Spleen (tissue), 11 donors: ENCODE measurements around the gene CRYBG1. TPM values are rescaled to one million over a fixed set of nuclear protein-coding genes. Genes with fewer than 3 reads are reported as not detected.
A peak's percentile ranks its signal among the peaks of the same experiment; 100 is the strongest.

Source experiments
- DNase-seq: peaks from one replicate; pipeline ENCODE4 v3.0.0-alpha.2; 2020
- H3K27ac ChIP-seq, 8 donors: fragments of 200-600 bp; sonication (generic) in 7 of 8; 1 replicate in 4 of 8; 2 replicates in 4 of 8; pipeline versions ENCODE4 v1.5.0 to v1.8.0; 2016 to 2021; ENCODE audit warnings: inconsistent platforms in 4 of 8, mild to moderate bottlenecking in 4 of 8, moderate library complexity in 1 of 8
- H3K27me3 ChIP-seq, 7 donors: fragments of 200-600 bp; sonication (generic) in 6 of 7; replicated peaks in 1 of 7; 1 replicate in 4 of 7; 2 replicates in 3 of 7; pipeline versions ENCODE4 v1.5.0 to v1.8.0; 2016 to 2021; ENCODE audit warnings: inconsistent platforms in 3 of 7, mild to moderate bottlenecking in 1 of 7
- H3K36me3 ChIP-seq, 6 donors: fragments of 200-600 bp; sonication (generic) in 5 of 6; 1 replicate in 4 of 6; 2 replicates in 2 of 6; pipeline versions ENCODE4 v1.5.0 to v1.8.0; 2016 to 2021; ENCODE audit warnings: inconsistent platforms in 2 of 6
- H3K4me1 ChIP-seq, 6 donors: fragments of 200-600 bp; sonication (generic) in 5 of 6; 1 replicate in 3 of 6; 2 replicates in 3 of 6; pipeline versions ENCODE4 v1.5.0 to v1.8.0; 2016 to 2021; ENCODE audit warnings: inconsistent platforms in 3 of 6
- H3K4me3 ChIP-seq, 8 donors: fragments of 200-600 bp; sonication (generic) in 7 of 8; 1 replicate in 4 of 8; 2 replicates in 4 of 8; pipeline versions ENCODE4 v1.5.0 to v1.8.0; 2016 to 2021; ENCODE audit warnings: inconsistent platforms in 4 of 8, mild to moderate bottlenecking in 4 of 8, moderate library complexity in 2 of 8
- H3K9me3 ChIP-seq, 8 donors: fragments of 200-600 bp; sonication (generic) in 7 of 8; 1 replicate in 4 of 8; 2 replicates in 4 of 8; pipeline versions ENCODE4 v1.5.0 to v1.8.0; 2016 to 2021; ENCODE audit warnings: inconsistent platforms in 4 of 8
- CTCF ChIP-seq, 11 experiments: fragments of 200-600 bp in 7 of 11; fragments of 450-650 bp in 4 of 11; sonication (generic) in 4 of 11; IDR thresholded peaks in 8 of 11; conservative IDR thresholded peaks in 3 of 11; 1 replicate in 7 of 11; 2 replicates in 4 of 11; pipeline versions ENCODE4 v1.4.0 to v1.8.0; 2016 to 2021; ENCODE audit warnings: antibody characterized with exemption in 11 of 11, inconsistent platforms in 4 of 11, mild to moderate bottlenecking in 1 of 11
- POLR2A ChIP-seq, 3 donors: fragments of 450-650 bp; IDR thresholded peaks; one replicate each; pipeline ENCODE4 v1.5.1; 2017; ENCODE audit warnings: antibody characterized with exemption in 3 of 3, mild to moderate bottlenecking in 1 of 3
- POLR2AphosphoS5 ChIP-seq, 3 donors: sonication (generic); formaldehyde crosslinking; IDR thresholded peaks; one replicate each; pipeline ENCODE4 v1.5.1; 2017; ENCODE audit warnings: antibody characterized with exemption in 3 of 3
- WGBS, 5 donors: extraction: QIAGEN DNeasy Blood & Tissue Kit in 3 of 5; methylation state at CpG; one replicate each; pipeline versions ENCODE4 v1.1.5 to v1.1.7; 2013 to 2018; 5-methylcytosine and 5-hydroxymethylcytosine counted together
- intact Hi-C: fragments of 100-400 bp; cut with DNase I; formaldehyde crosslinking; loops from one replicate; pipeline ENCODE4 v1.15.0; 2023; ENCODE audit warnings: low total_unique reads
- polyA plus RNA-seq, 3 donors: library from polyadenylated mRNA; stranded (reverse); fragments of 200-250 nt; gene quantifications; one replicate each; pipeline ENCODE4 v1.2.1, GENCODE V29; 2013
- total RNA-seq, 7 donors: library from RNA; depleted of rRNA in 3 of 7; stranded (reverse); fragments of >200 nt in 3 of 7; fragmentation: NEBNext Ultra II Directional in 4 of 7; extraction: Animal tissue kit (Norgen Biotek cat#: 25700) in 4 of 7; gene quantifications; one replicate each; pipeline versions ENCODE4 v1.1.0 to v1.2.1, GENCODE V29; 2016 to 2021
- donor health status: healthy with polysubstance abuse.
- donor health status: DM: no; HTN: no; CAD: no; lungs with moderate emphysema.
- donor health status: DM: no; HTN: no; CAD: no.
- donor health status: Bipolar disorder and iron deficiency.
- donor health status: healthy.
- donor health status: DM: no; HTN: no; CAD: no.
- donor health status: DM: yes; HTN: yes; CAD: no.

The CRYBG1 gene
- total and polyA plus RNA-seq, 10 donors: 5.6 to 39.1 (median 28.1) TPM

GRCh38 chr6:106599440-106599839 is 238.9 kb downstream of the CRYBG1 start:
- peaks cover 0 to 40% (median 0%) of the 10 kb centered on the region in 6 donors for H3K36me3 ChIP-seq
- WGBS, 5 donors: 48 to 91% (median 50%) methylated on average over 2 of the region's 2 CpGs
- no peak overlapping the region for H3K4me3 ChIP-seq
- no peaks in the 10 kb centered on the region for H3K27me3 ChIP-seq
- H3K27ac ChIP-seq: no peak overlapping the region
- intact Hi-C loops: no loop called here
- H3K9me3 ChIP-seq: no peaks in the 10 kb centered on the region
- no peak for DNase-seq
- no peaks in the 10 kb centered on the region for H3K4me1 ChIP-seq
- TF ChIP-seq POLR2A (IDR thresholded peaks at IDR 0.05) (no peak), POLR2AphosphoS5 (IDR thresholded peaks at IDR 0.05) (no peak), CTCF (IDR thresholded peaks at IDR 0.05 in 8 of 11, conservative IDR thresholded peaks at IDR 0.05 in 3 of 11) (no peak)

- Histone ChIP-seq H3K4me1 (no peaks in the 10 kb centered on the region), H3K27ac (no peak overlapping the region), H3K36me3 (peaks cover 0 to 47% (median 0%) of the 10 kb centered on the region in 6 donors), H3K4me3 (no peak overlapping the region), H3K9me3 (no peaks in the 10 kb centered on the region), H3K27me3 (no peaks in the 10 kb centered on the region)
- WGBS, 5 donors: 88 to 98% (median 96%) methylated on average over 2 of the region's 2 CpGs
- intact Hi-C loops: no loop called here
- DNase-seq: no peak
- TF ChIP-seq CTCF (IDR thresholded peaks at IDR 0.05 in 8 of 11, conservative IDR thresholded peaks at IDR 0.05 in 3 of 11) (no peak), POLR2AphosphoS5 (IDR thresholded peaks at IDR 0.05) (no peak), POLR2A (IDR thresholded peaks at IDR 0.05) (no peak)
Measured at GRCh38 chr6:106600329-106600728, 239.8 kb downstream of the CRYBG1 start.

- Histone ChIP-seq H3K4me1 (peaks cover 0 to 30% (median 3%) of the 10 kb centered on the region in 6 donors), H3K9me3 (no peaks in the 10 kb centered on the region), H3K4me3 (no peak overlapping the region), H3K27me3 (no peaks in the 10 kb centered on the region), H3K27ac (no peak overlapping the region), H3K36me3 (peaks cover 0 to 39% (median 0%) of the 10 kb centered on the region in 6 donors)
- WGBS, 5 donors: 1 to 7% (median 3%) methylated on average over 2 of the region's 2 CpGs
- no peak for DNase-seq
- intact Hi-C loops: loop anchor here (5.0 kb wide), 1 partner anchor 369 kb away; no protein-coding TSS in a partner anchor
- peak; percentile 46 to 89 (median 69) for TF ChIP-seq CTCF (IDR thresholded peaks at IDR 0.05 in 8 of 11, conservative IDR thresholded peaks at IDR 0.05 in 3 of 11)
- TF ChIP-seq POLR2AphosphoS5 (IDR thresholded peaks at IDR 0.05): no peak
- no peak for TF ChIP-seq POLR2A (IDR thresholded peaks at IDR 0.05)
Measured at GRCh38 chr6:106608080-106608668, 247.7 kb downstream of the CRYBG1 start.

GRCh38 chr6:106609699-106610098 is 249.2 kb downstream of the CRYBG1 start:
- intact Hi-C loops: loop anchor here (5.0 kb wide), 1 partner anchor 368 kb away; no protein-coding TSS in a partner anchor
- no peak overlapping the region for H3K27ac ChIP-seq
- WGBS, 5 donors: 80 to 84% (median 82%) methylated on average over 6 of the region's 6 CpGs
- no peaks in the 10 kb centered on the region for H3K9me3 ChIP-seq
- peaks cover 0 to 44% (median 3%) of the 10 kb centered on the region in 6 donors for H3K4me1 ChIP-seq
- TF ChIP-seq CTCF (IDR thresholded peaks at IDR 0.05 in 8 of 11, conservative IDR thresholded peaks at IDR 0.05 in 3 of 11): peak in 8 of 11 experiments; percentile 20 to 58 (median 43)
- TF ChIP-seq POLR2AphosphoS5 (IDR thresholded peaks at IDR 0.05): no peak
- TF ChIP-seq POLR2A (IDR thresholded peaks at IDR 0.05): no peak
- DNase-seq: no peak
- peaks cover 0 to 36% (median 1%) of the 10 kb centered on the region in 6 donors for H3K36me3 ChIP-seq
- no peak overlapping the region for H3K4me3 ChIP-seq
- no peaks in the 10 kb centered on the region for H3K27me3 ChIP-seq
